ENCODE results near the gene KDM4B.

Gene KDM4B

GRCh38 chr19:5132206-5132560, 163.3 kb downstream of the KDM4B start:
- POLR2A ChIA-PET, result no interaction called here
- DNase-seq (ENCODE audit: extremely low spot score), result no peak
- TF ChIP-seq TARDBP (IDR thresholded peaks at IDR 0.05), result no peak
- no peak for TF ChIP-seq NFRKB (IDR thresholded peaks at IDR 0.05)
- no peak for TF ChIP-seq FOXM1 (IDR thresholded peaks at IDR 0.05; ENCODE audit: borderline replicate concordance)
- no peak for TF ChIP-seq L3MBTL2 (conservative IDR thresholded peaks at IDR 0.05)
- TF ChIP-seq BHLHE40 (IDR thresholded peaks at IDR 0.05; ENCODE audit: borderline replicate concordance), result no peak
- no peak for TF ChIP-seq FOXA1 (IDR thresholded peaks at IDR 0.05)
- no peak for TF ChIP-seq LEF1 (IDR thresholded peaks at IDR 0.05; ENCODE audit: borderline replicate concordance)
- TF ChIP-seq HDGF (IDR thresholded peaks at IDR 0.05; ENCODE audit: borderline replicate concordance), result no peak
- TF ChIP-seq CTBP1 (IDR thresholded peaks at IDR 0.05; ENCODE audit: borderline replicate concordance), result no peak
- CTCF ChIA-PET, result no interaction called here

- ChIA-PET POLR2A (no interaction called here), CTCF (no interaction called here)
- DNase-seq (ENCODE audit: extremely low spot score), result no peak
- no peak for TF ChIP-seq HDGF (IDR thresholded peaks at IDR 0.05; ENCODE audit: borderline replicate concordance)
- no peak for TF ChIP-seq TARDBP (IDR thresholded peaks at IDR 0.05)
- TF ChIP-seq FOXK2 (IDR thresholded peaks at IDR 0.05), result no peak
These were observed 164.1 kb downstream of the KDM4B start for GRCh38 chr19:5132698-5133651.

GRCh38 chr19:5133986-5134595, 165.2 kb downstream of the KDM4B start:
- no peak for TF ChIP-seq SUZ12 (IDR thresholded peaks at IDR 0.05)
- no peak for TF ChIP-seq L3MBTL2 (conservative IDR thresholded peaks at IDR 0.05)
- TF ChIP-seq CTBP1 (IDR thresholded peaks at IDR 0.05; ENCODE audit: borderline replicate concordance), result no peak
- no peak for TF ChIP-seq HDGF (IDR thresholded peaks at IDR 0.05; ENCODE audit: borderline replicate concordance)
- TF ChIP-seq ELF4 (IDR thresholded peaks at IDR 0.05), result no peak
- TF ChIP-seq FOXA1 (IDR thresholded peaks at IDR 0.05), result no peak
- TF ChIP-seq ZNF384 (IDR thresholded peaks at IDR 0.05), result no peak
- TF ChIP-seq ARNT (IDR thresholded peaks at IDR 0.05), result no peak
- no peak for TF ChIP-seq TARDBP (IDR thresholded peaks at IDR 0.05)
- TF ChIP-seq LEF1 (IDR thresholded peaks at IDR 0.05; ENCODE audit: borderline replicate concordance), result no peak
- no peak for TF ChIP-seq NFRKB (IDR thresholded peaks at IDR 0.05)
- TF ChIP-seq, protein P1, sequence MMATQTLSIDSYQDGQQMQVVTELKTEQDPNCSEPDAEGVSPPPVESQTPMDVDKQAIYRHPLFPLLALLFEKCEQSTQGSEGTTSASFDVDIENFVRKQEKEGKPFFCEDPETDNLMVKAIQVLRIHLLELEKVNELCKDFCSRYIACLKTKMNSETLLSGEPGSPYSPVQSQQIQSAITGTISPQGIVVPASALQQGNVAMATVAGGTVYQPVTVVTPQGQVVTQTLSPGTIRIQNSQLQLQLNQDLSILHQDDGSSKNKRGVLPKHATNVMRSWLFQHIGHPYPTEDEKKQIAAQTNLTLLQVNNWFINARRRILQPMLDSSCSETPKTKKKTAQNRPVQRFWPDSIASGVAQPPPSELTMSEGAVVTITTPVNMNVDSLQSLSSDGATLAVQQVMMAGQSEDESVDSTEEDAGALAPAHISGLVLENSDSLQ (IDR thresholded peaks at IDR 0.05), result no peak
- no peak for TF ChIP-seq SP1 (IDR thresholded peaks at IDR 0.05)
- TF ChIP-seq BHLHE40 (IDR thresholded peaks at IDR 0.05; ENCODE audit: borderline replicate concordance), result no peak
- no peak for TF ChIP-seq FOXM1 (IDR thresholded peaks at IDR 0.05; ENCODE audit: borderline replicate concordance)
- no peak for TF ChIP-seq FOXK2 (IDR thresholded peaks at IDR 0.05)
- ChIA-PET POLR2A (no interaction called here), CTCF (no interaction called here)
- DNase-seq (ENCODE audit: extremely low spot score), result no peak

DNA sequence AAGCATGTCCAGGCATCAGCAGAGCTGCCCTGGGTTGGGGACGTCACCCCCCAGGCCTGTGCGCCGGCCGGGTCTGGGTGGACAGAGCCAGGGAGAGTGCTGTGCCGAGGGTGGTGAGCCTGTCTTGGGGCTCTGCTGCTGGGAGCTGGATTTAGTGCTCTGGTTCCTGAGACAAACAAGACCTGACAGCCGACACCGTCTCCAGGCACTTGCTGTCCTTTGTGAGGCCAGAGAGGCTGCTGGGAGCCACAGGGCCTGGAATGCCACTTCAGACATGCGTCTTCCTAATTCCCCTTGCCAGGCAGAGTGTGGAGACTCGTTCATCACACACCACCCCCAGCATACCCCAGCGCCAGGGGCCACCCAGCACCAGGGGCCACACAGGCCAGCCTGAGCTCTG, 165.8 kb downstream of the KDM4B start:
- no peak for DNase-seq (ENCODE audit: extremely low spot score)
- POLR2A ChIA-PET, result no interaction called here
- TF ChIP-seq LEF1 (IDR thresholded peaks at IDR 0.05; ENCODE audit: borderline replicate concordance), result no peak
- TF ChIP-seq ZNF384 (IDR thresholded peaks at IDR 0.05), result no peak
- CTCF ChIA-PET, result no interaction called here

GRCh38 chr19:5136073-5136855, 167.4 kb downstream of the KDM4B start:
- POLR2A ChIA-PET, result no interaction called here
- DNase-seq (ENCODE audit: extremely low spot score), result no peak
- CTCF ChIA-PET, result no interaction called here
- no peak for TF ChIP-seq FOXA1 (IDR thresholded peaks at IDR 0.05)
- TF ChIP-seq TARDBP (IDR thresholded peaks at IDR 0.05), result no peak
- no peak for TF ChIP-seq ELF4 (IDR thresholded peaks at IDR 0.05)
- no peak for TF ChIP-seq SP1 (IDR thresholded peaks at IDR 0.05)
- TF ChIP-seq L3MBTL2 (conservative IDR thresholded peaks at IDR 0.05), result no peak
- no peak for TF ChIP-seq ZNF384 (IDR thresholded peaks at IDR 0.05)
- TF ChIP-seq CTBP1 (IDR thresholded peaks at IDR 0.05; ENCODE audit: borderline replicate concordance), result no peak
- TF ChIP-seq FOXK2 (IDR thresholded peaks at IDR 0.05), result no peak
- no peak for TF ChIP-seq LEF1 (IDR thresholded peaks at IDR 0.05; ENCODE audit: borderline replicate concordance)
- TF ChIP-seq, protein P1 (IDR thresholded peaks at IDR 0.05), result no peak

- CTCF ChIA-PET, result no interaction called here
- no peak for TF ChIP-seq ARNT (IDR thresholded peaks at IDR 0.05)
- TF ChIP-seq ELF4 (IDR thresholded peaks at IDR 0.05), result no peak
- TF ChIP-seq FOXM1 (IDR thresholded peaks at IDR 0.05; ENCODE audit: borderline replicate concordance), result no peak
- no peak for TF ChIP-seq CTBP1 (IDR thresholded peaks at IDR 0.05; ENCODE audit: borderline replicate concordance)
- no peak for TF ChIP-seq LEF1 (IDR thresholded peaks at IDR 0.05; ENCODE audit: borderline replicate concordance)
- TF ChIP-seq L3MBTL2 (conservative IDR thresholded peaks at IDR 0.05), result no peak
- TF ChIP-seq ZNF384 (IDR thresholded peaks at IDR 0.05), result no peak
- TF ChIP-seq TARDBP (IDR thresholded peaks at IDR 0.05), result no peak
- POLR2A ChIA-PET, result no interaction called here
- DNase-seq (ENCODE audit: extremely low spot score), result no peak
These were observed 168.2 kb downstream of the KDM4B start for GRCh38 chr19:5137114-5137513.
